GM23338 (cell line): ENCODE measurements around the gene CEP72.
"Not testable (repeated sequence)": the region's sequence is repeated elsewhere in the genome, so short reads cannot be mapped to it uniquely, and the experiment has no call there.

Source experiments
- CTCF ChIP-seq, 2 experiments: fragments of 200-600 bp in 1 of 2; sonication (generic) in 1 of 2; conservative IDR thresholded peaks; 2 replicates each; pipeline versions ENCODE4 v1.5.1 to v1.6.1; 2016 to 2017; ENCODE audit warnings: antibody characterized with exemption in 2 of 2, low read depth in 2 of 2, mild to moderate bottlenecking in 2 of 2, moderate library complexity in 1 of 2
- EZH2 ChIP-seq: fragments of 200-600 bp; sonication (generic); IDR thresholded peaks from one replicate; pipeline ENCODE4 v1.8.0; 2017; ENCODE audit warnings: antibody characterized with exemption, mild to moderate bottlenecking, low read depth; ENCODE audit not compliant: unreplicated experiment
- EZH2phosphoT487 ChIP-seq: fragments of 200-600 bp; sonication (generic); IDR thresholded peaks from one replicate; pipeline ENCODE4 v1.8.1; 2018; ENCODE audit warnings: antibody characterized with exemption; ENCODE audit not compliant: unreplicated experiment

- TF ChIP-seq CTCF (conservative IDR thresholded peaks at IDR 0.05; ENCODE audit: low read depth in 2 of 2); EZH2; EZH2phosphoT487: not testable (repeated sequence)
Measured at GRCh38 chr5:688348-689010, 76.3 kb downstream of the CEP72 start.
